K562 (cell line): ENCODE measurements around the gene PRR36.

Experiments
- CTCF ChIP-seq, 3 experiments: IDR thresholded peaks in 2 of 3; conservative IDR thresholded peaks in 1 of 3; 2 replicates each; pipeline ENCODE4 v1.5.1; 2011 to 2012; ENCODE audit warnings: low read length in 3 of 3, mild to moderate bottlenecking in 3 of 3, control low read depth in 2 of 3, improper control_type of control experiment in 1 of 3, inconsistent platforms in 1 of 3, low read depth in 1 of 3, mixed read lengths in 1 of 3, moderate library complexity in 1 of 3; ENCODE audit not compliant: insufficient read depth in 2 of 3
- STAT5B ChIP-seq: fragments of 250-450 bp; sonication (Bioruptor Pico); IDR thresholded peaks from 2 replicates; pipeline ENCODE4 v1.8.0; 2021; ENCODE audit warnings: mild to moderate bottlenecking, inconsistent platforms
- TEAD4 ChIP-seq, 2 experiments: sonication (generic) in 1 of 2; formaldehyde crosslinking in 1 of 2; IDR thresholded peaks; 2 replicates each; pipeline versions ENCODE4 v1.6.1 to v1.8.0; 2012 to 2022; ENCODE audit warnings: borderline replicate concordance in 1 of 2, inconsistent platforms in 1 of 2, low read length in 1 of 2, mild to moderate bottlenecking in 1 of 2, missing genetic modification reagents in 1 of 2
- XRCC3 ChIP-seq: fragments of 450-650 bp; IDR thresholded peaks from 2 replicates; pipeline ENCODE4 v1.6.1; 2017; ENCODE audit warnings: mild to moderate bottlenecking, moderate library complexity
- ZBTB43 ChIP-seq: sonication (generic); formaldehyde crosslinking; IDR thresholded peaks from 2 replicates; pipeline ENCODE4 v1.8.0; 2023; ENCODE audit warnings: mild to moderate bottlenecking, missing genetic modification reagents
- ZNF232 ChIP-seq: sonication (generic); formaldehyde crosslinking; IDR thresholded peaks from 2 replicates; pipeline ENCODE4 v1.8.0; 2022; ENCODE audit warnings: mild to moderate bottlenecking, missing genetic modification reagents

- TF ChIP-seq CTCF (IDR thresholded peaks at IDR 0.05 in 2 of 3, conservative IDR thresholded peaks at IDR 0.05 in 1 of 3; ENCODE audit: insufficient read depth in 2 of 3, low read depth in 1 of 3, low read length in 3 of 3) (no peak), ZBTB43 (CRISPR knock-in tag) (no peak), XRCC3 (no peak), STAT5B (CRISPR knock-in tag) (no peak), ZNF232 (CRISPR knock-in tag) (no peak), TEAD4 (IDR thresholded peaks at IDR 0.05; ENCODE audit: low read length) (no peak), TEAD4 (CRISPR knock-in tag; IDR thresholded peaks at IDR 0.05; ENCODE audit: borderline replicate concordance) (no peak)
Observed at GRCh38 chr19:7823686-7824301, 50.4 kb downstream of the PRR36 start.
